K562 (cell line): ENCODE results near the gene CLK3. TPM values are rescaled to one million over a fixed set of nuclear protein-coding genes. Genes with fewer than 3 reads are reported as not detected.
A peak's percentile ranks its signal among the peaks of the same experiment; 100 is the strongest.

Experiments
- ATAC-seq: fragments of 200-7000 bp; cut with Tn5 transposase; 3 replicates; pipeline ENCODE4 v1.9.1; 2020; ENCODE audit warnings: moderate library complexity
- BruUV-seq: library from RNA; stranded (reverse); fragments of 400-500 nt; replicated peaks from 2 replicates; lab custom pipeline; 2021; lab: Mats Ljungman, UMichigan
- CTCF ChIA-PET: fragments of 300-600 bp; formaldehyde crosslinking; extraction: SDS; loops from one replicate; lab custom pipeline; 2021; ENCODE audit warnings: low intra/inter-chr PET ratio; lab: Yijun Ruan, JAX
- POLR2A ChIA-PET: fragments of 300-600, 350-650 bp; sonication (Branson Sonifier 250); formaldehyde crosslinking; extraction: SDS; loops from one replicate; lab custom pipeline; 2021; ENCODE audit warnings: antibody characterized with exemption, inconsistent platforms; lab: Yijun Ruan, JAX
- DNase-seq, 4 experiments: peaks; one replicate each; pipeline versions ENCODE4 v3.0.0 to v3.0.0-alpha.2; 2011 to 2018; ENCODE audit warnings: low spot score in 3 of 4, mixed read lengths in 3 of 4; ENCODE audit errors: extremely low read depth in 1 of 4
- FAIRE-seq: peaks from 2 replicates; lab custom pipeline; 2011; peaks lifted over from hg19 to GRCh38; lab: Jason Lieb, UNC
- H2AFZ ChIP-seq: 2 replicates; pipeline ENCODE4 v1.6.0; 2011; ENCODE audit warnings: low read depth, low read length, control low read depth, inconsistent platforms
- H3K27ac ChIP-seq: fragments of 200-600 bp; 3 replicates; pipeline ENCODE4 v1.8.0; 2011; ENCODE audit warnings: low read depth, mild to moderate bottlenecking, control low read depth, inconsistent platforms, low read length, moderate library complexity, mixed read lengths; ENCODE audit errors: extremely low read depth
- H3K27me3 ChIP-seq, 2 experiments: fragments of 300-600 bp in 1 of 2; 2 replicates in 1 of 2; 3 replicates in 1 of 2; pipeline versions ENCODE4 v1.6.0 to v1.8.0; 2011; ENCODE audit warnings: inconsistent platforms in 2 of 2, low read length in 2 of 2, mild to moderate bottlenecking in 1 of 2, mixed read lengths in 1 of 2, moderate library complexity in 1 of 2; ENCODE audit not compliant: control insufficient read depth in 2 of 2, insufficient read depth in 2 of 2
- H3K36me3 ChIP-seq: fragments of 300-600 bp; 3 replicates; pipeline ENCODE4 v1.8.0; 2011; ENCODE audit warnings: mild to moderate bottlenecking, low read length, inconsistent platforms; ENCODE audit not compliant: control insufficient read depth, insufficient read depth
- H3K4me1 ChIP-seq, 2 experiments: fragments of 200-600 bp in 1 of 2; replicated peaks in 1 of 2; 2 replicates in 1 of 2; 3 replicates in 1 of 2; pipeline versions ENCODE4 v1.5.1 to v1.8.0; 2011; ENCODE audit warnings: inconsistent platforms in 2 of 2, low read length in 2 of 2, mild to moderate bottlenecking in 1 of 2, mixed read lengths in 1 of 2, moderate library complexity in 1 of 2; ENCODE audit not compliant: control insufficient read depth in 2 of 2, insufficient read depth in 2 of 2
- H3K4me2 ChIP-seq: 2 replicates; pipeline ENCODE4 v1.6.1; 2011; ENCODE audit warnings: low read length, control low read depth, inconsistent platforms, mixed read lengths; ENCODE audit not compliant: insufficient read depth
- H3K4me3 ChIP-seq: fragments of 200-600 bp; sonication (generic), shearing (Covaris generic); 2 replicates; pipeline ENCODE4 v1.5.1; 2016; ENCODE audit warnings: control low read depth, inconsistent platforms
- H3K79me2 ChIP-seq: fragments of 200-600 bp; 3 replicates; pipeline ENCODE4 v1.8.0; 2011; ENCODE audit warnings: low read length, inconsistent platforms; ENCODE audit not compliant: control insufficient read depth, insufficient read depth
- H3K9ac ChIP-seq, 2 experiments: 2 replicates each; pipeline versions ENCODE4 v1.6.0 to v1.6.1; 2011; ENCODE audit warnings: low read depth in 2 of 2, low read length in 2 of 2, control low read depth in 1 of 2, inconsistent platforms in 1 of 2, mild to moderate bottlenecking in 1 of 2, mixed read lengths in 1 of 2; ENCODE audit not compliant: insufficient read depth in 1 of 2
- H3K9me1 ChIP-seq: one replicate; pipeline ENCODE4 v1.6.0; 2011; ENCODE audit warnings: inconsistent platforms, mild to moderate bottlenecking, low read length, moderate library complexity; ENCODE audit not compliant: control insufficient read depth, insufficient read depth
- H3K9me3 ChIP-seq: replicated peaks from 2 replicates; pipeline ENCODE4 v1.5.1; 2011; ENCODE audit warnings: low read depth, low read length, inconsistent platforms; ENCODE audit not compliant: control insufficient read depth, insufficient read depth
- H4K20me1 ChIP-seq: replicated peaks from 2 replicates; pipeline ENCODE4 v1.6.1; 2011; ENCODE audit warnings: low read length, inconsistent platforms, mixed read lengths; ENCODE audit not compliant: control insufficient read depth, insufficient read depth
- C11orf30 ChIP-seq: fragments of 450-650 bp; IDR thresholded peaks from 2 replicates; pipeline ENCODE4 v1.6.1; 2016; ENCODE audit warnings: low read depth, mild to moderate bottlenecking
- NFYB ChIP-seq: IDR thresholded peaks from 2 replicates; pipeline ENCODE4 v1.6.1; 2011; ENCODE audit warnings: mild to moderate bottlenecking, moderate library complexity; ENCODE audit not compliant: insufficient read length; ENCODE audit errors: extremely low read depth
- WGBS: fragments of 100-300 bp; shearing (Covaris generic); methylation state at CpG from one replicate; pipeline ENCODE4 v1.1.6; 2016; ENCODE audit warnings: low coverage, mixed read lengths; ENCODE audit not compliant: insufficient coverage; ENCODE audit errors: missing lambda C conversion rate; 5-methylcytosine and 5-hydroxymethylcytosine counted together
- in situ Hi-C: fragments of 300-500 bp; cut with MboI; formaldehyde crosslinking; loops from 4 replicates; pipeline ENCODE4 v1.15.0; 2018; ENCODE audit warnings: inconsistent platforms, mixed read lengths
- intact Hi-C: fragments of 100-400 bp; cut with micrococcal nuclease; formaldehyde crosslinking; loops from 2 replicates; pipeline ENCODE4 v1.14.2; 2022
- polyA plus RNA-seq, 8 experiments: library from polyadenylated mRNA; depleted of rRNA in 4 of 8; stranded (reverse) in 5 of 8; unstranded in 3 of 8; fragments of >200 nt; fragmentation: Nextera tagmentation in 2 of 8; fragmentation: Illumina TruSeq in 1 of 8; extraction: Ambion mirVana in 2 of 8; extraction: Trizol in 1 of 8; gene quantifications; 2 replicates each; pipeline versions ENCODE4 v1.2.1 to v1.2.3, GENCODE V29; 2011 to 2014; ENCODE audit warnings: inconsistent platforms in 1 of 8, missing spikeins in 1 of 8
- total RNA-seq, 7 experiments: library from RNA; depleted of rRNA in 6 of 7; stranded (reverse); fragments of >200 nt in 6 of 7; fragmentation: Illumina TruSeq in 2 of 7; extraction: Trizol in 2 of 7; gene quantifications; 2 replicates each; pipeline versions ENCODE4 v1.2.1 to v1.2.3, GENCODE V29; 2011 to 2021; ENCODE audit warnings: low replicate concordance in 1 of 7
- TF ChIP-seq, protein P1 (sequence below): fragments of 450-650 bp; IDR thresholded peaks from 2 replicates; pipeline ENCODE4 v1.6.1; 2016
- TF ChIP-seq, protein P2 (sequence below), 2 experiments: IDR thresholded peaks in 1 of 2; conservative IDR thresholded peaks in 1 of 2; 2 replicates each; pipeline ENCODE4 v1.6.1; 2016; ENCODE audit warnings: low read depth in 2 of 2, mild to moderate bottlenecking in 1 of 2, missing compliant biosample characterization in 1 of 2, missing genetic modification characterization in 1 of 2, moderate library complexity in 1 of 2

CLK3 gene
- total and polyA plus RNA-seq, 9 of the 15 experiments (the other 6 are each of a cell fraction or from before 2014, with no cell fraction given) = 1.2 to 95.2 (median 51.7) TPM

DNA sequence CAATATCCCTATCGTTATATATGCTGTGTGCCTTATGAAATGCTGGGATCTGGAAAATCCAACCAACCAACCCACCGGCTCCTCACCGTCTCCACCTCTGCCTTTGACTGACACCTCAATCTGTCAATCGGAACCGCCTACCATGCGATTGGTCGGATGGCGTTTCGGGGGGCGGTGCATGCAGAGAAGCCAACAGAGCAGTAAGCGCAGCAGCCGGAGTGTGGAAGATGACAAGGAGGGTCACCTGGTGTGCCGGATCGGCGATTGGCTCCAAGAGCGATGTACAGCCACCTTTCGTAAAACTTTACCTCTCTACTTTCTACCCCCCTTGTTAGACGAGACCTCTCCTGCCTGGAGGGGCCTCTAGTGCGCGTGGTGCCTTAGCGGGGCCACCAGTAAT is 6.3 kb downstream of the CLK3 start:
- H3K27ac ChIP-seq = no peak overlapping the region
- POLR2A ChIA-PET = interaction anchor here (0.7 to 1.0 kb wide), 4 partner anchors 11 to 75 kb away, joined by 3 to 5 read pairs (median 4); no protein-coding TSS in a partner anchor
- H3K4me1 ChIP-seq = peaks cover 11 to 20% of the 10 kb centered on the region in 2 experiments; a peak in 4 of 5 replicates
- peaks cover 52% of the 10 kb centered on the region for H4K20me1 ChIP-seq
- no peak overlapping the region for H3K4me3 ChIP-seq
- H3K27me3 ChIP-seq = no peaks in the 10 kb centered on the region
- DNase-seq = peak in 3 of 4 experiments; percentile 53 to 58 (median 55)
- 0 out of 3 replicates have a peak, but pooled peaks have one; percentile 36 for ATAC-seq
- CTCF ChIA-PET = no interaction called here
- TF ChIP-seq, protein P1, sequence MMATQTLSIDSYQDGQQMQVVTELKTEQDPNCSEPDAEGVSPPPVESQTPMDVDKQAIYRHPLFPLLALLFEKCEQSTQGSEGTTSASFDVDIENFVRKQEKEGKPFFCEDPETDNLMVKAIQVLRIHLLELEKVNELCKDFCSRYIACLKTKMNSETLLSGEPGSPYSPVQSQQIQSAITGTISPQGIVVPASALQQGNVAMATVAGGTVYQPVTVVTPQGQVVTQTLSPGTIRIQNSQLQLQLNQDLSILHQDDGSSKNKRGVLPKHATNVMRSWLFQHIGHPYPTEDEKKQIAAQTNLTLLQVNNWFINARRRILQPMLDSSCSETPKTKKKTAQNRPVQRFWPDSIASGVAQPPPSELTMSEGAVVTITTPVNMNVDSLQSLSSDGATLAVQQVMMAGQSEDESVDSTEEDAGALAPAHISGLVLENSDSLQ = peak; percentile 95
- peak; percentile 46 for TF ChIP-seq NFYB
- no peak for TF ChIP-seq C11orf30
- TF ChIP-seq, protein P2, sequence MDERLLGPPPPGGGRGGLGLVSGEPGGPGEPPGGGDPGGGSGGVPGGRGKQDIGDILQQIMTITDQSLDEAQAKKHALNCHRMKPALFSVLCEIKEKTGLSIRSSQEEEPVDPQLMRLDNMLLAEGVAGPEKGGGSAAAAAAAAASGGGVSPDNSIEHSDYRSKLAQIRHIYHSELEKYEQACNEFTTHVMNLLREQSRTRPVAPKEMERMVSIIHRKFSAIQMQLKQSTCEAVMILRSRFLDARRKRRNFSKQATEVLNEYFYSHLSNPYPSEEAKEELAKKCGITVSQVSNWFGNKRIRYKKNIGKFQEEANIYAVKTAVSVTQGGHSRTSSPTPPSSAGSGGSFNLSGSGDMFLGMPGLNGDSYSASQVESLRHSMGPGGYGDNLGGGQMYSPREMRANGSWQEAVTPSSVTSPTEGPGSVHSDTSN (CRISPR knock-in tag; IDR thresholded peaks at IDR 0.05; ENCODE audit: low read depth) = 0 out of 2 replicates have a peak, but pooled peaks have one; percentile 14
- TF ChIP-seq, protein P2 (tag; conservative IDR thresholded peaks at IDR 0.05; ENCODE audit: low read depth) = peak; percentile 38; the same call in 1 of the 2 replicates
- H3K9me3 ChIP-seq = no peaks in the 10 kb centered on the region
- BruUV-seq = no TSS peak
- H3K36me3 ChIP-seq = peaks cover 99% of the 10 kb centered on the region
- H3K79me2 ChIP-seq = peaks cover 47% of the 10 kb centered on the region
- FAIRE-seq = no peak
- in situ Hi-C loops (loop anchor here (5.0 kb wide), 2 partner anchors 170 to 235 kb away; no protein-coding TSS in a partner anchor), intact Hi-C loops (no loop called here)
- no peak overlapping the region for H2AFZ ChIP-seq
- 92% methylated on average over 18 of the region's 21 CpGs for WGBS
- H3K4me2 ChIP-seq = no peak overlapping the region
- no peak overlapping the region for H3K9ac ChIP-seq
- H3K9me1 ChIP-seq = peaks cover 16% of the 10 kb centered on the region
